IMR-90 (cell line): ENCODE results near the gene ZNF443. TPM values are rescaled to one million over a fixed set of nuclear protein-coding genes. Genes with fewer than 3 reads are reported as not detected.
"Not testable (repeated sequence)": the region's sequence is repeated elsewhere in the genome, so short reads cannot be mapped to it uniquely, and the experiment has no call there.

Experiments
- ATAC-seq: fragments of 200-7000 bp; cut with Tn5 transposase; 2 replicates; pipeline ENCODE4 v1.9.1; 2020; ENCODE audit warnings: low read depth, mild to moderate bottlenecking, moderate library complexity
- BruUV-seq: library from RNA; stranded (reverse); fragments of 400-500 nt; replicated peaks from 2 replicates; lab custom pipeline; 2021; lab: Mats Ljungman, UMichigan
- CTCF ChIA-PET: fragments of 300-600 bp; formaldehyde crosslinking; extraction: SDS; loops from one replicate; lab custom pipeline; 2021; ENCODE audit warnings: antibody characterized with exemption; lab: Yijun Ruan, JAX
- POLR2A ChIA-PET: fragments of 300-600 bp; sonication (Branson Sonifier 250); formaldehyde crosslinking; loops from one replicate; lab custom pipeline; 2022; ENCODE audit warnings: antibody characterized with exemption; ENCODE audit not compliant: unreplicated experiment; lab: Charles Lee
- DNase-seq: peaks from one replicate; pipeline ENCODE4 v3.0.0; 2013
- H2AFZ ChIP-seq: replicated peaks from 2 replicates; pipeline ENCODE3; 2013; ENCODE audit warnings: low read length, mild to moderate bottlenecking; ENCODE audit not compliant: poor library complexity
- H2AK5ac ChIP-seq: 2 replicates; pipeline ENCODE4 v1.6.1; 2013; ENCODE audit warnings: low read depth, low read length, inconsistent platforms
- H2AK9ac ChIP-seq: replicated peaks from 2 replicates; pipeline ENCODE3; 2013; ENCODE audit warnings: mild to moderate bottlenecking, low read depth, low read length, moderate library complexity; ENCODE audit not compliant: poor library complexity
- H2BK120ac ChIP-seq: 2 replicates; pipeline ENCODE4 v1.6.1; 2013; ENCODE audit warnings: low read depth, low read length, inconsistent platforms
- H2BK15ac ChIP-seq: 3 replicates; pipeline ENCODE4 v1.6.1; 2013; ENCODE audit warnings: low read depth, low read length, inconsistent platforms
- H2BK20ac ChIP-seq: 2 replicates; pipeline ENCODE4 v1.6.1; 2013; ENCODE audit warnings: low read depth, mild to moderate bottlenecking, inconsistent platforms, low read length, moderate library complexity
- H2BK5ac ChIP-seq: 2 replicates; pipeline ENCODE4 v1.6.1; 2013; ENCODE audit warnings: mild to moderate bottlenecking, low read depth, low read length, inconsistent platforms; ENCODE audit not compliant: poor library complexity, severe bottlenecking
- H3K14ac ChIP-seq: replicated peaks from 2 replicates; pipeline ENCODE4 v1.6.1; 2013; ENCODE audit warnings: low read depth, low read length, inconsistent platforms
- H3K18ac ChIP-seq: 2 replicates; pipeline ENCODE4 v1.6.1; 2013; ENCODE audit warnings: low read depth, low read length, control low read depth
- H3K23ac ChIP-seq: 2 replicates; pipeline ENCODE4 v1.6.1; 2013; ENCODE audit warnings: low read depth, low read length, inconsistent platforms
- H3K27ac ChIP-seq: 2 replicates; pipeline ENCODE4 v1.5.1; 2013; ENCODE audit warnings: mild to moderate bottlenecking, control low read depth, low read length; ENCODE audit not compliant: insufficient read depth
- H3K27me3 ChIP-seq: 2 replicates; pipeline ENCODE4 v1.6.1; 2013; ENCODE audit warnings: low read length; ENCODE audit not compliant: control insufficient read depth, insufficient read depth
- H3K36me3 ChIP-seq: 2 replicates; pipeline ENCODE4 v1.6.1; 2013; ENCODE audit warnings: low read length, mixed read lengths; ENCODE audit not compliant: control insufficient read depth, insufficient read depth
- H3K4ac ChIP-seq: 2 replicates; pipeline ENCODE4 v1.6.1; 2013; ENCODE audit warnings: low read depth, low read length, inconsistent platforms
- H3K4me1 ChIP-seq: 2 replicates; pipeline ENCODE4 v1.6.1; 2013; ENCODE audit warnings: low read length, mixed read lengths; ENCODE audit not compliant: control insufficient read depth, insufficient read depth
- H3K4me2 ChIP-seq: 2 replicates; pipeline ENCODE4 v1.6.1; 2013; ENCODE audit warnings: low read depth, mild to moderate bottlenecking, control low read depth, low read length, moderate library complexity
- H3K4me3 ChIP-seq: 2 replicates; pipeline ENCODE4 v1.5.1; 2013; ENCODE audit warnings: low read depth, mild to moderate bottlenecking, control low read depth, low read length, moderate library complexity; ENCODE audit not compliant: insufficient read depth
- H3K56ac ChIP-seq: 2 replicates; pipeline ENCODE4 v1.6.1; 2013; ENCODE audit warnings: low read length, inconsistent platforms; ENCODE audit not compliant: insufficient read depth; ENCODE audit errors: extremely low read depth
- H3K79me1 ChIP-seq, 2 experiments: 2 replicates each; pipeline ENCODE4 v1.6.1; 2013; ENCODE audit warnings: low read length in 2 of 2, inconsistent platforms in 1 of 2, low read depth in 1 of 2
- H3K9ac ChIP-seq: 2 replicates; pipeline ENCODE4 v1.6.1; 2013; ENCODE audit warnings: low read depth, low read length, control low read depth
- H3K9me1 ChIP-seq: 2 replicates; pipeline ENCODE4 v1.6.1; 2013; ENCODE audit warnings: low read length, inconsistent platforms; ENCODE audit not compliant: insufficient read depth
- H3K9me3 ChIP-seq: 2 replicates; pipeline ENCODE4 v1.6.1; 2013; ENCODE audit warnings: low read length; ENCODE audit not compliant: control insufficient read depth, insufficient read depth
- H4K20me1 ChIP-seq: 2 replicates; pipeline ENCODE4 v1.6.1; 2013; ENCODE audit warnings: low read length, inconsistent platforms; ENCODE audit not compliant: insufficient read depth
- H4K5ac ChIP-seq: 2 replicates; pipeline ENCODE4 v1.6.1; 2013; ENCODE audit warnings: mild to moderate bottlenecking, low read depth, low read length, control low read depth
- H4K8ac ChIP-seq, 2 experiments: 2 replicates each; pipeline ENCODE4 v1.6.1; 2013; ENCODE audit warnings: low read depth in 2 of 2, low read length in 2 of 2, control low read depth in 1 of 2, inconsistent platforms in 1 of 2
- H4K91ac ChIP-seq: 2 replicates; pipeline ENCODE4 v1.6.1; 2013; ENCODE audit warnings: low read depth, low read length, inconsistent platforms; ENCODE audit not compliant: insufficient read depth
- WGBS, 2 experiments: methylation state at CpG; one replicate each; pipeline versions ENCODE4 v1.1.5 to v1.1.7; 2013; ENCODE audit warnings: missing lambda C conversion rate in 2 of 2; ENCODE audit not compliant: insufficient read length in 1 of 2; ENCODE audit errors: extremely low coverage in 2 of 2; 5-methylcytosine and 5-hydroxymethylcytosine counted together
- dilution Hi-C: fragments of 300-500 bp; cut with HindIII; formaldehyde crosslinking; loops from one replicate; pipeline ENCODE4 v1.14.3; 2018; ENCODE audit warnings: low sequenced_read_pairs; ENCODE audit not compliant: unreplicated experiment
- in situ Hi-C: fragments of 300-500 bp; cut with MboI; formaldehyde crosslinking; loops from 3 replicates; pipeline ENCODE4 v1.14.3; 2019; ENCODE audit warnings: low sequenced_read_pairs, inconsistent platforms, mixed read lengths
- intact Hi-C: fragments of 100-400 bp; cut with micrococcal nuclease; formaldehyde crosslinking; loops from 2 replicates; pipeline ENCODE4 v1.10.0; 2022
- polyA plus RNA-seq, 3 experiments: library from polyadenylated mRNA; depleted of rRNA; stranded (reverse); fragments of >200 nt; gene quantifications; 2 replicates each; pipeline ENCODE4 v1.2.3, GENCODE V29; 2012; ENCODE audit warnings: low replicate concordance in 1 of 3
- total RNA-seq: library from RNA; depleted of rRNA; stranded (reverse); fragments of >200 nt; gene quantifications from 2 replicates; pipeline ENCODE4 v1.2.3, GENCODE V29; 2012

ZNF443 gene
- total and polyA plus RNA-seq, 2 of the 4 experiments (the other 2 are of a cell fraction) = 0.79 to 3.2 TPM

DNA sequence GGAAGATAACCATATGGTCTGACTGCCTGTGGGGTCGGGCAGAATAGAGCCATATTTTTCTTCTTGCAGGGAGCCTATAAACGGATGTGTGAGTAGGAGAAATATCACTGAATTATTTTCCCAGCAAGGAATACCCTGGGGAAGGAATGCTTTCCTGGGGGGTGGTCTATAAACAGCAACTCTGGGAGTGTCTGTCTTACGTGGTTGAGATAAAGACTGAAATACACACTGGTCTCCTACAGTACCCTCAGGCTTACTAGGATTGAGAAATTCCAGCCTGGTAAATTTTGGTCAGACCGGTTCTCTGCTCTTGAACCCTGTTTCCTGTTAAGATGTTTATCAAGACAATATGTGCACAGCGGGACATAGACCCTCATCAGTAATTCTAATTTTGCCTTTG, 23.5 kb downstream of the ZNF443 start:
- H2AK9ac ChIP-seq, H2BK15ac ChIP-seq, H2AFZ ChIP-seq, H3K4me2 ChIP-seq, DNase-seq, dilution Hi-C loops, H3K14ac ChIP-seq, H3K56ac ChIP-seq, H4K20me1 ChIP-seq, H4K5ac ChIP-seq, H3K9me3 ChIP-seq, H3K9ac ChIP-seq, H3K18ac ChIP-seq, H4K91ac ChIP-seq, H3K27me3 ChIP-seq, H3K4me1 ChIP-seq, H4K8ac ChIP-seq, H2BK120ac ChIP-seq, intact Hi-C loops, H2AK5ac ChIP-seq, H3K36me3 ChIP-seq, ATAC-seq, H2BK5ac ChIP-seq, H3K79me1 ChIP-seq, H2BK20ac ChIP-seq, POLR2A ChIA-PET, BruUV-seq, in situ Hi-C loops, H3K27ac ChIP-seq, H3K4ac ChIP-seq, H3K23ac ChIP-seq, CTCF ChIA-PET, H3K9me1 ChIP-seq, H3K4me3 ChIP-seq: not testable (repeated sequence)
- WGBS, 2 experiments = 83% methylated on average over 2 of the region's 5 CpGs; no CpG with 5 or more reads in 1 of the 2 experiments
